H1 (cell line): ENCODE measurements around the gene LITAFD. TPM values are rescaled to one million over a fixed set of nuclear protein-coding genes. Genes with fewer than 3 reads are reported as not detected.

Experiments
- CTCF ChIA-PET: fragments of 300-600 bp; sonication (Branson Sonifier 250); formaldehyde crosslinking; loops from one replicate; lab custom pipeline; 2021; ENCODE audit not compliant: partially characterized antibody; lab: Charles Lee
- POLR2A ChIA-PET: fragments of 300-600 bp; sonication (Branson Sonifier 250); formaldehyde crosslinking; loops from one replicate; lab custom pipeline; 2021; ENCODE audit warnings: inconsistent platforms; ENCODE audit not compliant: partially characterized antibody; lab: Charles Lee
- DNase-seq, 2 experiments: peaks; one replicate each; pipeline versions ENCODE4 v3.0.0 to v3.0.0-alpha.2; 2010 to 2022; ENCODE audit warnings: low spot score in 2 of 2, low read depth in 1 of 2, mixed read lengths in 1 of 2
- FAIRE-seq: peaks from 2 replicates; lab custom pipeline; 2011; peaks lifted over from hg19 to GRCh38; lab: Jason Lieb, UNC
- H2AFZ ChIP-seq: 2 replicates; pipeline ENCODE4 v1.8.1; 2012; ENCODE audit warnings: low read length, inconsistent platforms
- H2AK5ac ChIP-seq: 2 replicates; pipeline ENCODE4 v1.6.1; 2013; ENCODE audit warnings: low read depth, low read length
- H2BK120ac ChIP-seq: replicated peaks from 2 replicates; pipeline ENCODE3; 2013; ENCODE audit warnings: low read depth, low read length, inconsistent platforms
- H2BK12ac ChIP-seq: 2 replicates; pipeline ENCODE4 v1.6.1; 2013; ENCODE audit warnings: low read depth, low read length
- H2BK15ac ChIP-seq: 2 replicates; pipeline ENCODE4 v1.6.1; 2013; ENCODE audit warnings: low read length
- H2BK20ac ChIP-seq: 2 replicates; pipeline ENCODE4 v1.6.1; 2013; ENCODE audit warnings: low read length
- H2BK5ac ChIP-seq: 2 replicates; pipeline ENCODE4 v1.6.1; 2013; ENCODE audit warnings: low read depth, low read length
- H3K14ac ChIP-seq: 2 replicates; pipeline ENCODE4 v1.6.1; 2013; ENCODE audit warnings: inconsistent platforms; ENCODE audit not compliant: insufficient read length
- H3K18ac ChIP-seq: 2 replicates; pipeline ENCODE4 v1.6.1; 2013; ENCODE audit warnings: low read length; ENCODE audit errors: extremely low read depth
- H3K23ac ChIP-seq: 2 replicates; pipeline ENCODE4 v1.6.1; 2013; ENCODE audit warnings: inconsistent platforms; ENCODE audit not compliant: insufficient read length
- H3K23me2 ChIP-seq: 2 replicates; pipeline ENCODE4 v1.6.1; 2013; ENCODE audit warnings: low read depth, low read length
- H3K27ac ChIP-seq: 2 replicates; pipeline ENCODE4 v1.6.1; 2011; ENCODE audit warnings: low read depth, low read length, inconsistent platforms
- H3K27me3 ChIP-seq, 4 experiments: replicated peaks in 1 of 4; 1 replicate in 1 of 4; 2 replicates in 3 of 4; pipeline versions ENCODE4 v1.6.1 to v1.8.1; 2011 to 2013; ENCODE audit warnings: low read length in 3 of 4, mild to moderate bottlenecking in 3 of 4, inconsistent platforms in 2 of 4, mixed read lengths in 2 of 4, moderate library complexity in 1 of 4; ENCODE audit not compliant: control insufficient read depth in 3 of 4, insufficient read depth in 3 of 4; ENCODE audit errors: extremely low read depth in 1 of 4
- H3K36me3 ChIP-seq, 4 experiments: 2 replicates each; pipeline versions ENCODE4 v1.6.1 to v1.8.1; 2011 to 2013; ENCODE audit warnings: mild to moderate bottlenecking in 4 of 4, low read length in 3 of 4, moderate library complexity in 2 of 4, control low read depth in 1 of 4, inconsistent platforms in 1 of 4; ENCODE audit not compliant: insufficient read depth in 4 of 4, control insufficient read depth in 2 of 4
- H3K4ac ChIP-seq: replicated peaks from 2 replicates; pipeline ENCODE3; 2013; ENCODE audit warnings: low read length, low read depth, mixed read lengths, inconsistent platforms; ENCODE audit not compliant: insufficient read length
- H3K4me1 ChIP-seq, 4 experiments: replicated peaks in 1 of 4; 1 replicate in 1 of 4; 2 replicates in 3 of 4; pipeline versions ENCODE4 v1.6.1 to v1.8.1; 2011 to 2013; ENCODE audit warnings: low read length in 3 of 4, inconsistent platforms in 2 of 4, mixed read lengths in 1 of 4; ENCODE audit not compliant: insufficient read depth in 4 of 4, control insufficient read depth in 3 of 4
- H3K4me2 ChIP-seq, 2 experiments: 2 replicates each; pipeline versions ENCODE4 v1.6.1 to v1.8.1; 2011 to 2013; ENCODE audit warnings: low read depth in 2 of 2, low read length in 2 of 2, control low read depth in 1 of 2, inconsistent platforms in 1 of 2, mild to moderate bottlenecking in 1 of 2; ENCODE audit not compliant: insufficient read depth in 1 of 2
- H3K4me3 ChIP-seq, 4 experiments: fragments of 200-600, 300-600 bp in 1 of 4; sonication (generic), shearing (Covaris generic), sonication (Bioruptor Twin) in 1 of 4; 2 replicates each; pipeline versions ENCODE4 v1.5.1 to v1.8.1; 2011 to 2016; ENCODE audit warnings: low read length in 4 of 4, low read depth in 3 of 4, control low read depth in 2 of 4, inconsistent platforms in 2 of 4, mild to moderate bottlenecking in 2 of 4, mixed read lengths in 1 of 4, moderate library complexity in 1 of 4; ENCODE audit not compliant: insufficient read depth in 2 of 4; ENCODE audit errors: extremely low read depth in 1 of 4
- H3K56ac ChIP-seq: replicated peaks from 2 replicates; pipeline ENCODE3; 2013; ENCODE audit warnings: low read depth, mild to moderate bottlenecking, mixed read lengths, low read length, inconsistent platforms; ENCODE audit not compliant: insufficient read length
- H3K79me1 ChIP-seq: 2 replicates; pipeline ENCODE4 v1.6.1; 2013; ENCODE audit warnings: low read depth, low read length, control low read depth
- H3K79me2 ChIP-seq, 2 experiments: 2 replicates each; pipeline versions ENCODE4 v1.6.1 to v1.8.1; 2012 to 2013; ENCODE audit warnings: low read length in 2 of 2, mild to moderate bottlenecking in 2 of 2, inconsistent platforms in 1 of 2; ENCODE audit not compliant: insufficient read depth in 2 of 2, control insufficient read depth in 1 of 2
- H3K9ac ChIP-seq, 4 experiments: replicated peaks in 1 of 4; 1 replicate in 1 of 4; 2 replicates in 3 of 4; pipeline versions ENCODE4 v1.6.1 to v1.8.1; 2011 to 2013; ENCODE audit warnings: low read depth in 3 of 4, low read length in 3 of 4, control low read depth in 2 of 4, mild to moderate bottlenecking in 2 of 4, moderate library complexity in 2 of 4, inconsistent platforms in 1 of 4; ENCODE audit errors: extremely low read depth in 1 of 4
- H3K9me3 ChIP-seq, 2 experiments: 2 replicates each; pipeline versions ENCODE4 v1.6.1 to v1.8.1; 2012 to 2013; ENCODE audit warnings: mild to moderate bottlenecking in 2 of 2, moderate library complexity in 2 of 2, control low read depth in 1 of 2, inconsistent platforms in 1 of 2, low read depth in 1 of 2, low read length in 1 of 2, mixed read lengths in 1 of 2; ENCODE audit not compliant: insufficient read depth in 2 of 2
- H4K20me1 ChIP-seq, 2 experiments: replicated peaks in 1 of 2; 2 replicates each; pipeline versions ENCODE3 to v1.8.1; 2011 to 2013; ENCODE audit warnings: inconsistent platforms in 2 of 2, low read length in 2 of 2, mild to moderate bottlenecking in 1 of 2; ENCODE audit not compliant: insufficient read depth in 2 of 2, control insufficient read depth in 1 of 2
- H4K5ac ChIP-seq: 2 replicates; pipeline ENCODE4 v1.6.1; 2013; ENCODE audit warnings: low read length, low read depth, mixed read lengths, inconsistent platforms; ENCODE audit not compliant: insufficient read length
- H4K8ac ChIP-seq: 2 replicates; pipeline ENCODE4 v1.8.0; 2013; ENCODE audit warnings: mild to moderate bottlenecking, moderate library complexity, low read length, inconsistent platforms; ENCODE audit not compliant: insufficient read depth; ENCODE audit errors: extremely low read depth
- H4K91ac ChIP-seq: replicated peaks from 2 replicates; pipeline ENCODE3; 2013; ENCODE audit warnings: low read length, mixed read lengths, inconsistent platforms; ENCODE audit not compliant: insufficient read length
- MAX ChIP-seq: IDR thresholded peaks from 2 replicates; pipeline ENCODE4 v1.6.1; 2012; ENCODE audit warnings: inconsistent platforms
- SIRT6 ChIP-seq: IDR thresholded peaks from one replicate; pipeline ENCODE4 v1.7.1; 2012; ENCODE audit warnings: low read length, inconsistent platforms
- WGBS, 2 experiments: shearing (Covaris generic) in 1 of 2; methylation state at CpG; one replicate each; pipeline versions ENCODE4 v1.1.6 to v1.1.7; 2013 to 2015; ENCODE audit warnings: low lambda C conversion rate in 2 of 2, mixed read lengths in 2 of 2, inconsistent platforms in 1 of 2, low coverage in 1 of 2, missing lambda C conversion rate in 1 of 2; ENCODE audit not compliant: insufficient replicate concordance in 2 of 2, insufficient coverage in 1 of 2, insufficient read length in 1 of 2; ENCODE audit errors: extremely low coverage in 1 of 2, missing lambda C conversion rate in 1 of 2; 5-methylcytosine and 5-hydroxymethylcytosine counted together
- polyA plus RNA-seq, 7 experiments: library from polyadenylated mRNA; depleted of rRNA in 3 of 7; stranded (reverse) in 5 of 7; unstranded in 2 of 7; fragments of >200 nt in 5 of 7; fragments of 200-250 nt in 2 of 7; gene quantifications; 1 replicate in 5 of 7; 2 replicates in 1 of 7; 4 replicates in 1 of 7; pipeline versions ENCODE4 v1.2.1 to v1.2.3, GENCODE V29; 2011 to 2013; ENCODE audit warnings: missing spikeins in 2 of 7, mixed read lengths in 2 of 7
- total RNA-seq: library from RNA; stranded (reverse); fragmentation: NEBNext Ultra II Directional; extraction: Animal tissue kit (Norgen Biotek cat#: 25700); gene quantifications from 2 replicates; pipeline ENCODE4 v1.2.1, GENCODE V29; 2021

Gene LITAFD
- total and polyA plus RNA-seq, 2 of the 8 experiments (the other 6 are each of a cell fraction or from before 2014, with no cell fraction given) = not detected

- Histone ChIP-seq H2BK5ac (peak within 1 kb of the TSS; percentile 83; the same call in 1 of the 2 replicates), H3K23ac (no peak within 1 kb of the TSS), H3K27ac (peak within 1 kb of the TSS; percentile 84), H3K56ac (peak within 1 kb of the TSS; percentile 74), H3K18ac (peak within 1 kb of the TSS; percentile 93), H2BK15ac (peak within 1 kb of the TSS; percentile 88; the same call in 1 of the 2 replicates), H3K27me3 (no peaks in the 10 kb centered on the region), H2BK12ac (peak within 1 kb of the TSS; percentile 84; the same call in 1 of the 2 replicates), H2AK5ac (no peak within 1 kb of the TSS), H3K9me3 (no peaks in the 10 kb centered on the region), H4K5ac (peak within 1 kb of the TSS; percentile 84), H3K79me2 (peaks cover 21 to 42% of the 10 kb centered on the region in 2 experiments), H3K36me3 (peaks cover 0 to 14% (median 4%) of the 10 kb centered on the region in 4 experiments; a peak in 4 of 8 replicates), H4K20me1 (peaks cover 11 to 26% of the 10 kb centered on the region in 2 experiments), H3K4me1 (peaks cover 19 to 27% (median 27%) of the 10 kb centered on the region in 4 experiments), H3K4me2 (peak within 1 kb of the TSS; percentile 91 to 99), H4K8ac (peak within 1 kb of the TSS; percentile 87; the same call in 1 of the 2 replicates), H2BK120ac (peak within 1 kb of the TSS; percentile 66), H3K23me2 (peaks cover 23% of the 10 kb centered on the region), H3K14ac (no peak within 1 kb of the TSS), H3K9ac (peak within 1 kb of the TSS; percentile 80 to 97 (median 83)), H2BK20ac (no peak within 1 kb of the TSS), H3K79me1 (peaks cover 14% of the 10 kb centered on the region), H4K91ac (peak within 1 kb of the TSS; percentile 84), H2AFZ (peak within 1 kb of the TSS; percentile 82), H3K4ac (peak within 1 kb of the TSS; percentile 79), H3K4me3 (peak within 1 kb of the TSS; percentile 74 to 92 (median 78))
- CTCF ChIA-PET = interaction anchor here (1.1 to 10.5 kb wide), 6 partner anchors 8 to 140 kb away, joined by 3 to 90 read pairs (median 5); partner anchors contain the start of gene LITAFD
- FAIRE-seq (no peak), DNase-seq (peak; percentile 49 to 88)
- WGBS, 2 experiments = 1% methylated on average over 26 of the region's 83 CpGs; no CpG with 5 or more reads in 1 of the 2 experiments
- POLR2A ChIA-PET = interaction anchor here (1.0 to 29.1 kb wide), 10 partner anchors 5 to 223 kb away, joined by 3 to 456 read pairs (median 5); partner anchors contain the start of genes CARHSP1, HAPSTR1 and LITAFD
- TF ChIP-seq SIRT6 (no peak), MAX (peak; percentile 81)
Measured at GRCh38 chr16:8868416-8869211, 13.5 kb upstream of the LITAFD start, which contains the start of gene CARHSP1. Gene CARHSP1 (minus strand): TSS chr16:8869006. CDS start chr16:8859328, 9,678 bp downstream.
